GM19397 (cell line): Measurements from ENCODE around the gene KLHL29.

Experiments
- ATAC-seq: cut with Tn5 transposase; IDR thresholded peaks from one replicate; pipeline ENCODE4 v1.9.1; 2021; ENCODE audit warnings: mild to moderate bottlenecking, moderate library complexity; ENCODE audit not compliant: unreplicated experiment

KLHL29 gene

DNA sequence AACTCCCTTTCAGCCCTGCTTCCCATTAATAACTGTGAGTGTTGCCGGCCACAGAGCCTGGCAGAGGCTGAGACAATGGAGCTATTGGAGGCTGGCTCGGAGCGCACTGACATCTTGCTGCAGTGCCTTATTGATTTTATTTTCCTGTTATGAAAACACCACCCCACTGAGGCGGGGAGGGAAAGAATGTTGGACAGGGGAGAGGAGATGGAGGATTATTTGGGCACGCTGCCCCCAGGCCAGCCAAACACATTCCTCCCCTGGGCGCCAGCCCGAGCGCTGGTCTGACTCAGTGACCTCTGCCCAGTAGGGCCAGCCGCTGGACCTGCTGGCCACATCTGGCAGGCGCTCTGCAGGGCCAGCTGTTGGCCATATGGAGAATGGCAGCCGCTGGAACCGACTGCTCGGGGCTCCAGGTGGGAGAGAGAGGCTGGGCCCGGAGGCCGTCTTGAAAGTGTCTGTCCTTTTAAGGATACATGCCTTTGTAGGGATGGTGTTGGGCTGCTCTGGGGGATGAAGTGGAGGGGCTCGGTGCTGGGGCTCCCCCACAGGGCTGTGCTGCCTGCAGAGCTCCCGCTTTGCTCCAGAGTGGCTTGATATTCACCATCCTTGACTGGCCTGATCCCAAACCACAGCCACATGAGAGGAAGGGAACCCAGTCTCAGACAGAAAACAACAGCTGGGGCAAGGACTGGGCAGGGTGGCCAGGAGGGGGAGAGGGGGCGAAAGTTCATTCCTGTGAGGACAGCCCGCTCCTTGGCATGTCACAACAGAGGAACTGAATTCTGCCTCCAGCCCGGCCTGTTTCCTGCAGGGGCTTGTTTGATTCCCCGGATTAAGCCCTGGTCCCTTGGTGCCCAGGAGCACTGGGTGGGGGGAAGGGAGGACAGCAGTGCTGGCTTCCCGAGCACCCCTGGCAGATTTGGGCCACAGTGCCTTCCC, 179.0 kb downstream of the KLHL29 start:
- ATAC-seq, result no peak

DNA sequence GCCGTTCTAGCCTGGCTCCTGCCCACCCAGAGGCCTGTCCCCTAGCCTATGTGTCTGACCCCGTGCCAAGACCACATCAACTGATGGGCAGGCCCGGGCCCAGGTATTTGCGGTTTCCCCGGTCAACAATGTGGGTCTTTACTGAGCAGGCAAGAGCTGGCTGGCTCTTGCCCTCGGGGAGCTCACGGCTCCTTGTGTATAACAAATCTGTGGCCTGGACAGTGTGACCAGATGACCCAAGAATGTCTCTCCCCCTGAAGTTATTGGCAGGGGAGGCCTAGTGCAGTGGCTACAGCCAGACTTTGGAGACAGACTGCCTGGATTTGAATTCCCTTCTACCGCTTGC, 179.6 kb downstream of the KLHL29 start:
- no peak for ATAC-seq

DNA sequence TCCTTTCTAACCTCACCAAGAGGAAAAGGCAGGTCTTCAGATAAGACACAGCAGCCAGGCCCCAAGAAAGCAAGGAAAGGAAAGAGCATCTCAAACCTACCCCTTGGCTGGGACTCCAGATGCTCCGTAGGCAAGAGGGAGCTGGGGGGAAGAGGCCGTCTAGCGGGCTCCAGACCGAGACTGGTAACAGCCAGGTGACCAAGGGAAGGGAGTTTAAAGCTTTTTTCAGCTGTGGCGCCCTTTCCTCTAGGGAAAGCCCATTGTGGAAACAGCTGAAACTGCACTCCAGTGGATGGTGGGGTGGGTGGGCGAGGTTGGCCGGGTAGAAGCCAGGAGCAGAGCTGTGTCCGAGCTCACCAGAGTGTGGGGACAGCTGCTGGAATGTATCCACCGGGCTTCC, 180.4 kb downstream of the KLHL29 start:
- no peak for ATAC-seq

DNA sequence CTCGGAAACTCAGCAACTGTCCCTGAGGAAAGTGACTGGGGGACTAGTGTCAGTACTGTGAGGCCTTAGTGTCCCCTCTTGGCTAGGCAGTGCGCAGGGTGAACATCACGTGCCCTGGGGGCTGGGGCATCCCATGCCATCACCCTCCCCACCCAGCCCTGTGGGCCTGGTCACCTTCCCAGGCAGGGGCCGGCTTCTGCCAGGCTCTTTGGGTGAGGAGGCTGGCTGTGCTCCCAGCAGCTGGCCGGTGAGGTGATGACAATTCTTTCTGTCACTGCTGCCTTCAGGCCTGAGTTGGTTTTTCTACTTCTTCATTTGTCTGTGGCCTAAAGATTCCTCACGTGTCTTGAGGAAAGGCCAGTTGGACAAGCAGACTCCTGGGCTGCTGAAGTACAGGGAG, 180.8 kb downstream of the KLHL29 start:
- ATAC-seq, result no peak

DNA sequence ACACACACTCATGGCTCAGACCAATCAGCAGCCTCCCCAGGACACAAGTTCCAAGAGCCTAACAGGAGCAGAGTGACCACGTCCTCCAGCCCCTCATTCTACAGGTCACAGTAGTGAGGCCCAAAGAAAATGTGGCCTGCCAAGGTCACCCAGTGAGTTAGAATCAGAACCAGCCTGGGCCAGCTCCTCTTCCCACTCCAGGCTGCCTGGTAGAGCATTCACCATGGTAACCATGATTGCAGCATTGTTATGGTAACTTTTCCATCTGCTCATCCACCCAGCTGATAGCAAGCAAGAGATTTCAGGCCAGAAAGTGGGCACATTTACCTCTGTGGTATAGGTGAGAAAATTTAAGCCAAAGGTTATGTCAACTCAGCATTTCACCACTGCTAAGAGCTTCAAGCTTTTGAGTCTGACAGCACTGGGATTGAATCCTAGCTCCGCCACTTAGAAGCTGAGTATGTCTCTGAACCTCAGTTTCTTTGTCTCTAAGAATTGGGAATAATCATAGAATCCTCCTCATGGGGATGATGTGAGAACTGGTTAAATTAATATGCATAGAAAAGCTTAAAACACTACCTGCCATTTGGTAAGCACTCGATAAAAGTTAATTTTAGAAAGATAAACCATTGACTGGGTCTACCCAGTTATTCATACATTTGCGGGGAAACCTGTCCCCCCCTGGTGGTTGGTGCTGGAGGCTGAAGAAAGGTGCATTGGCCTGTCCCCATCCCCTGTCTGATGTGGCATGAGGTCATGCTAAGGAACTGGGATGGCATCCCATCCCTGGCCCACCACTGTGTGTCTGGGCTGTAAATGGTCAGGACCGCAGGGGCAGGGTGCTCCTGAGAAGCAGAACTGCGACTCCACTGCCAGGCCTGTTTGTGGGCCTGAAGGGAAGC, 181.5 kb downstream of the KLHL29 start:
- no peak for ATAC-seq

DNA sequence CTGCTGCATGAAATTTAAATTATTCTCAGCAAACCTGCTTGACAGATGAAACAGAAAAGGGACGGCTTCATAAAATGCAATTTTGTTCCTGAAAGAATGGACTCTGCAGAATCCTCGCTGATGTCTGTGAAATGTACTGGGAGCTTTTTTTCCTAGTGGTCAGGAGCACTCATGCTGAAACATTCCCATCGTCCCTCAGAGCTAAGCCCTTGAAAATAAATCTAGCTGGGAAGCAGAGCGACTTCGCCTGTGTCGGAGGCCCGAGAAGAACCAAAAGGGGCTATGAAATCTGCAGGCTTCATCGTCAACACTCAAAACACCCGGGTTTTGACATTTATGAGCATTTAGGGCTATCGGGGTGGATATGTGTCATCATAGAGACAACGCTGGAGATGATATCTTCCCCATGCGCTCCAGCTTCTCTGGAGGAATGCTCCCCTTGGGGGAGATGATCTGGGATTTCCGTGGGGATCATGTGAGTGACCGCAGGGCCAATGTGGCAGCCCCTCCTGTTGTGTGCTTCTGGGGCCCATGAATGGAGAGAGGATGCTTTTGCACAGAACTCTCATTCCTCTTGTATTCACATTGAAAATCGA, 182.3 kb downstream of the KLHL29 start:
- no peak for ATAC-seq

GRCh38 chr2:23568211-23568610, 183.2 kb downstream of the KLHL29 start:
- ATAC-seq, result no peak

DNA sequence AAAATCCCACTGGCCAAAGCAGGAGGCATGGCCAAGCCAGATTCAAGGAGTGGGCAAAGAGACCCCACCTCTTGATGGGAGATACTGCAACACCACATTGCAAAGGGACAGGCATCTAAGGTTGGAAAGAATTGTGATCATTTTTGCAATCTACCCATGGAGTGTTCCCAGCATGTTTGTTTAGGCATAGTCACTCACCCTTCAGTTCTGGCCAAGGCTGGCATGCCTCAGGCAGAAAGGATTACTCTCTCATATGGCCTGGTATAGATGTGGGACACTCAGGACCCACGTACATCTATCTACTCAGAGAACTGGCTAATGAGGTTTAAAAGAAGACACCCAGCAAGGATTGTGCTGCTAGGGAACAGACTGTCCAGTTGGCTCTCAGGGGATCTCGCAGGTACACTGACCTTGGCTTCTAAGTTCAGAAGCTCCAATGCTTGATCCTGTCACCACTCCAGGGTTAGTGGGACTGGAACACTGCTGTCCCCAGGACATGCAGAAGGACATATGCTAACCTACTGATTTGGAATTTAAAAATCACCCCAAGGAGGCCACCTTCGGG, 183.7 kb downstream of the KLHL29 start:
- ATAC-seq, result no peak

GRCh38 chr2:23569761-23570365, 184.9 kb downstream of the KLHL29 start:
- no peak for ATAC-seq

DNA sequence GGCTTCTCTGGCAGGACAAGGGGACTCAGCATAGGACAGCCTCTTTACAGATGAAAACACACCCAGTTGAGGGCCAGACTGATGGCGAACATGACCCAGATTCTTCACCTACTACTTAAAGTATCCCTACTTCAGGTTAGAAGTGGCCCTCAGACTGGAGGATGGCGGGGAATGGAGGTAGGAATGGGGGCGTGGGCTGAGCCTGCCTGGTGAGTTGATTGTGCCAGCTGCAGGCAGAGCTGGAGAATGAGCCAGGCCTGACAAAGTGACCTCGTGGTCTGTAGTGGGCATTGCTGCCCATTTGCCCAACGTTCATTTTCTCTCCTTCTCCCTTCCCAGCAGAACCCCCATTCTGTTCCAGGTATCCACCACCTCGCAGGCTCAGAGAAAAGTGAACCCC, 186.1 kb downstream of the KLHL29 start:
- ATAC-seq, result no peak

- no peak for ATAC-seq
Observed at GRCh38 chr2:23571527-23572282, 186.7 kb downstream of the KLHL29 start.

- no peak for ATAC-seq
Observed at GRCh38 chr2:23574919-23575654, 190.1 kb downstream of the KLHL29 start.

- no peak for ATAC-seq
Observed at GRCh38 chr2:23578964-23579671, 194.1 kb downstream of the KLHL29 start.

- no peak for ATAC-seq
Observed at GRCh38 chr2:23579674-23580073, 194.7 kb downstream of the KLHL29 start.

DNA sequence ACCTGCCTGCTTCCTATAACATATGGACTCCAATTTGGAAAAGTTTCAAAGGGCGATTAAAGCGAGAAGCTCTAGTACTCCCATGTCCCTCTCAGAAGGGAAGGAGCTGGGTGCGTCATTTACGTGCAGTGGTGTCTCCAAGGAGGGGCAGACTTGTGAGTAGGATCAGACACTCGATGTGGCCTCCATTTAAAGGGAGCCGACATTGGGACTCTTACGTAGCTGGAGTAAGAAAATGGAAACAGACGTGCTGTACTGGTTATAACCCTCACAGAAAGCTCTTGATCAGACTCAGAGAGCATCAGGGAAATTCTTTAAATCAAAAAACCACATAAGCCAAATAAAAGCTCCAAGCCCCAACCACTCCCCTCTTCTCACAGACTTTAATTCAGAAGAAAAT, 198.5 kb downstream of the KLHL29 start:
- ATAC-seq, result no peak

DNA sequence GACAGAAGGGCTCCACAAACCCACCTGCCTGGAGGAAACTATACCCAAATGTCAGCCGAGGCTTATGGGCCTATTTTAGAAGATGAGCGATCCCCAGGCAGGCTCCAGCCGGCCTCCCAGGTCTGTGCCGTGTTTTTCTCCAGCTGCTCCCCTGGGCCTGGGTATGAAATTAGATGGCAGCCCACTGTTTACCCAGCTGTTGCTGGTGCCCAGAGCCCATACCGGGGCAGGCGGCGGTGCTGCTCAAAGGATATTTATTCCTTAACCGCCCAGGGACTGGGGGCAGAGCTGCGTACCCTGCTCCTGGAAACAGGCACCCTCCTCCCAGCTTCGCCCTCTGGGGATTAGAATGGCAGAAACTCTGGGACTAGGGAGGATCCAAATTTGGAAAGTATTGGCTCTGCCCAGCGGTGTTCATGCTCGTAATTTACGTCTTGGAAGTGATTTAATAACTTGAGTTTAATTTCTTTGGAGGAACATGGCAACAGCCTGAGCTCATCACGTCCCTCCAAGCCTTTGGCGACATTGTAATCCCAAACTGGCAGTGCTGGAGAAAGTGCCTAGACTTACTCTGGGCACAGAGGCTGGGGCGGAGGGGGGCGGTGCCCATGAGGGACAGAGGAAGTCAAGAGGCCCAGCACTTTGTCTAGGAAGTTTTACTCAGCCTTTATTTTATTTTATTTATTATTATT, 199.2 kb downstream of the KLHL29 start:
- ATAC-seq, result no peak

DNA sequence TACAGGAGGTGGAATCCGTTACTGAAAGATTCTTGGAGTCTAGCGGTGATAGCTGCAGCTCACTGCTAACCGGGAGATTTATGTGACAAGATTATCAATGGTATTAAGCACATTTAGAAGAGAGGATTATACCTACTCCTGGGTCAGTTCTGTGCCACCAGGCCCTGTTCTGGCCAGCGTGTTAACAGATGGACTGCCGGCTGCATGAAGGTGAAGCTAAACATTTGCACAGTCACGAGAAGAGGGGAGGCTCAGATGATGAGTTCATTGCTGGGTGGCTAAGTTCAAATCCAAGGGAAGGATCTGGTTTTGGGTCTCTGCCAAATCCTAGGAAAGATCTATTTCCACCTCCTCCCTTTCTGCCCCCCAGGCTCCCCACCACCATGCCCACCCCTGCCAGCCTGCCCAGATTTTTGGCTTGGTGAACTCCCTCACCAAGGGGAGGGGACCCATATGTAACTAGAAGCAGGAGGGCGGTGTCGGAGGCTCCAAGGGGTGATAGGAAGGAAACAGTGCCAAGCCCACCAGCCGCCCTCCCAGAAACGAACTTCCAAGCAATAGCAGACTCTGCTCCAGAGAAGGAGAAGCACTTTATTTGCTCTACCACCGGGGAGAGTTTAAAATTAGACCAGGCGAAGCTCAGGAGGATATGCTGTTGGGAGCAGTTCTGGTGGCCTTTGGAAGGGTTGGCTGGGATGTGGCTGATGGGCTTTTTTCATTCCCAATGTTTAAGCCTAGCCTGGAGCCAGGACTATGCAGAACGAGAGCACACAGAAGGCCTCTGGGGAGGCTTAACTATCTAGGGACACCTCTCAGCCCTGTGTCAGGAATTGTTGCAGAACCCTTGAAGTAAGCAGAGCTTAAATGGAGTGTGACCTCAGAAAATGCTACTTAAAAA, 200.5 kb downstream of the KLHL29 start:
- ATAC-seq, result no peak
